K562 (cell line): ENCODE data around the gene PTGIR. TPM values are rescaled to one million over a fixed set of nuclear protein-coding genes. Genes with fewer than 3 reads are reported as not detected.

Source experiments
- ATF7 ChIP-seq: fragments of 450-650 bp; IDR thresholded peaks from 2 replicates; pipeline ENCODE4 v1.7.1; 2014; ENCODE audit warnings: mild to moderate bottlenecking, moderate library complexity
- BCOR ChIP-seq: fragments of 450-650 bp; IDR thresholded peaks from 2 replicates; pipeline ENCODE4 v1.6.1; 2016
- CLOCK ChIP-seq: fragments of 250-450 bp; sonication (Bioruptor Pico); IDR thresholded peaks from 2 replicates; pipeline ENCODE4 v1.4.0; 2020; ENCODE audit warnings: mild to moderate bottlenecking, moderate library complexity, borderline replicate concordance
- EZH2 ChIP-seq: IDR thresholded peaks from 2 replicates; pipeline ENCODE4 v1.6.1; 2012; ENCODE audit warnings: low read depth, mild to moderate bottlenecking, inconsistent platforms, low read length, borderline replicate concordance
- FOXK1 ChIP-seq: sonication (generic); formaldehyde crosslinking; IDR thresholded peaks from 2 replicates; pipeline ENCODE4 v1.8.0; 2022; ENCODE audit warnings: missing genetic modification reagents, mild to moderate bottlenecking, borderline replicate concordance
- FOXO4 ChIP-seq: fragments of 450-650 bp; formaldehyde crosslinking; IDR thresholded peaks from 2 replicates; pipeline ENCODE4 v1.4.0; 2020; ENCODE audit warnings: mild to moderate bottlenecking, moderate library complexity
- HOMEZ ChIP-seq: fragments of 250-450 bp; sonication (Bioruptor Pico); IDR thresholded peaks from 2 replicates; pipeline ENCODE4 v1.4.0; 2020; ENCODE audit warnings: mild to moderate bottlenecking, moderate library complexity
- ILK ChIP-seq: fragments of 450-650 bp; IDR thresholded peaks from 2 replicates; pipeline ENCODE4 v1.6.1; 2016; ENCODE audit warnings: missing genetic modification characterization, low read depth, mild to moderate bottlenecking, missing compliant biosample characterization, moderate library complexity, borderline replicate concordance
- NR2C2 ChIP-seq, 2 experiments: fragments of 200-800 bp in 1 of 2; sonication (Bioruptor generic) in 1 of 2; sonication (generic) in 1 of 2; formaldehyde crosslinking in 1 of 2; IDR thresholded peaks; 2 replicates each; pipeline versions ENCODE4 v1.6.1 to v1.8.0; 2016 to 2022; ENCODE audit warnings: mild to moderate bottlenecking in 1 of 2, missing compliant biosample characterization in 1 of 2, missing genetic modification characterization in 1 of 2, missing genetic modification reagents in 1 of 2
- NR3C1 ChIP-seq: sonication (generic); formaldehyde crosslinking; IDR thresholded peaks from 2 replicates; pipeline ENCODE4 v1.8.1; 2022; ENCODE audit warnings: missing genetic modification reagents
- PHF8 ChIP-seq: fragments of 200-600 bp; sonication (generic); IDR thresholded peaks from 2 replicates; pipeline ENCODE4 v1.6.1; 2012; ENCODE audit warnings: mixed run types, mild to moderate bottlenecking, inconsistent platforms, low read length, moderate library complexity, borderline replicate concordance
- PRPF4 ChIP-seq: fragments of 200-400 bp; formaldehyde crosslinking; IDR thresholded peaks from one replicate; pipeline ENCODE4 v1.6.1; 2017; ENCODE audit warnings: low read length, low read depth, mild to moderate bottlenecking; ENCODE audit not compliant: insufficient read depth, poor library complexity, severe bottlenecking
- SMARCA5 ChIP-seq: fragments of 450-650 bp; IDR thresholded peaks from 2 replicates; pipeline ENCODE4 v1.6.1; 2016
- ZBTB49 ChIP-seq: sonication (generic); formaldehyde crosslinking; IDR thresholded peaks from 2 replicates; pipeline ENCODE4 v1.8.0; 2022; ENCODE audit warnings: missing genetic modification reagents, mild to moderate bottlenecking, borderline replicate concordance
- ZNF277 ChIP-seq: fragments of 250-450 bp; sonication (Bioruptor Pico); IDR thresholded peaks from 2 replicates; pipeline ENCODE4 v1.8.0; 2022; ENCODE audit warnings: inconsistent platforms, mild to moderate bottlenecking, moderate library complexity, borderline replicate concordance
- ZNF282 ChIP-seq: sonication (generic); formaldehyde crosslinking; IDR thresholded peaks from 2 replicates; pipeline ENCODE4 v1.8.1; 2023; ENCODE audit warnings: missing genetic modification reagents
- ZNF324 ChIP-seq: fragments of 250-450 bp; sonication (Bioruptor Pico); IDR thresholded peaks from 2 replicates; pipeline ENCODE4 v1.4.0; 2020; ENCODE audit warnings: mild to moderate bottlenecking
- polyA plus RNA-seq, 8 experiments: library from polyadenylated mRNA; depleted of rRNA in 4 of 8; stranded (reverse) in 5 of 8; unstranded in 3 of 8; fragments of >200 nt; fragmentation: Nextera tagmentation in 2 of 8; fragmentation: Illumina TruSeq in 1 of 8; extraction: Ambion mirVana in 2 of 8; extraction: Trizol in 1 of 8; gene quantifications; 2 replicates each; pipeline versions ENCODE4 v1.2.1 to v1.2.3, GENCODE V29; 2011 to 2014; ENCODE audit warnings: inconsistent platforms in 1 of 8, missing spikeins in 1 of 8
- total RNA-seq, 7 experiments: library from RNA; depleted of rRNA in 6 of 7; stranded (reverse); fragments of >200 nt in 6 of 7; fragmentation: Illumina TruSeq in 2 of 7; extraction: Trizol in 2 of 7; gene quantifications; 2 replicates each; pipeline versions ENCODE4 v1.2.1 to v1.2.3, GENCODE V29; 2011 to 2021; ENCODE audit warnings: low replicate concordance in 1 of 7

The PTGIR gene
- total and polyA plus RNA-seq, 9 of the 15 experiments (the other 6 are each of a cell fraction or from before 2014, with no cell fraction given) = 0.11 to 3.4 (median 1.1) TPM; not detected in 1

- no peak for TF ChIP-seq SMARCA5
- TF ChIP-seq CLOCK = no peak
- no peak; the same call in 1 of the 2 replicates for TF ChIP-seq PHF8
- TF ChIP-seq BCOR = peak; percentile 38; the same call in 1 of the 2 replicates
- TF ChIP-seq NR2C2 (CRISPR knock-in tag; IDR thresholded peaks at IDR 0.05) = no peak
- no peak for TF ChIP-seq NR2C2 (tag; IDR thresholded peaks at IDR 0.05)
- no peak for TF ChIP-seq ZNF282
- TF ChIP-seq HOMEZ (CRISPR knock-in tag) = no peak
- no peak for TF ChIP-seq ZBTB49
- no peak for TF ChIP-seq PRPF4
- TF ChIP-seq ZNF324 = no peak
- TF ChIP-seq NR3C1 (CRISPR knock-in tag) = no peak
- TF ChIP-seq FOXO4 = no peak
- TF ChIP-seq ILK = no peak
- no peak for TF ChIP-seq ZNF277 (CRISPR knock-in tag)
- TF ChIP-seq EZH2 = no peak
- no peak for TF ChIP-seq ATF7
- TF ChIP-seq FOXK1 = no peak
Observed at GRCh38 chr19:46659151-46660007, 34.5 kb upstream of the PTGIR start (continued).
